ENCODE results near the gene CFAP43.
A peak's percentile ranks its signal among the peaks of the same experiment; 100 is the strongest.

CFAP43 gene

DNA sequence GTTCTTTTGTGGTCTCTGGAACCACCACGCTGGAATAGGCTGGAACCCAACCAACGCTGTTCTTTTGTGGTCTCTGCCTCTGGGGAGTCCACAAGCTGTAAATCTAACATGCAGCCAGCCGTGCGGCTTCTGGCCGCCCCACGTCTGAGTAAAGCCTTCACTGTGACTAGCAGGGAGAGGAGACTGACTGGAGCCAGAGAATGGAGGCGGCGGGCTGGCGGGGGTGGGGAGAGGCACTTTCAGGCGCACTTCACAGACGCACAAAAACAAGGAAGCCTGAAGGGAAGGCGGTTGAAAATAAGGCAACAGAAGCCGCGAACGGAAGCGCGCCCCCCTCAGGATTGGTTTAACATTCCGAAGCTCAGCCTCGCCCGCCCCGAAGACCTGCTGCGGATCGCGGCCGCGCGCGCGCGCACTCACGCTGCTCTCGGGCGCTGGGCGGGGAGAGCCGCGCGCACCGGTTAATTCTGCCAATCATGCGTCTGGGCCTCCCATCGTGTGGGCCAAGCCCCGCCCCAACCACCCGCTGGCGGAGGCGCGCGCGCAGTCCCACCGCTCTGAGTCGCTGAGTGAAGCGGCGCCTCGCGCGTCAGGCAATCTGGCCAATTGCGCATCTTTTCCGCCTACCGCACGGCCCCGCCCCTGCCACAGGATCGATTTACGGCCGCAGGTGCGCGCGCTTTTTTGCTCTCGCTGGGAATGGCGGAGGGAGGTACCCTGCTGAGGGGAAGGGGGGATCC, 110.5 kb downstream of the CFAP43 start, which contains the start of gene SFR1:
TSS of gene SFR1 (plus strand) at position 687 of the 740 bp plus-strand sequence. CDS start at position 700, 13 bp downstream.
- peak; percentile 90 for ATAC-seq
- TF ChIP-seq, protein P1, sequence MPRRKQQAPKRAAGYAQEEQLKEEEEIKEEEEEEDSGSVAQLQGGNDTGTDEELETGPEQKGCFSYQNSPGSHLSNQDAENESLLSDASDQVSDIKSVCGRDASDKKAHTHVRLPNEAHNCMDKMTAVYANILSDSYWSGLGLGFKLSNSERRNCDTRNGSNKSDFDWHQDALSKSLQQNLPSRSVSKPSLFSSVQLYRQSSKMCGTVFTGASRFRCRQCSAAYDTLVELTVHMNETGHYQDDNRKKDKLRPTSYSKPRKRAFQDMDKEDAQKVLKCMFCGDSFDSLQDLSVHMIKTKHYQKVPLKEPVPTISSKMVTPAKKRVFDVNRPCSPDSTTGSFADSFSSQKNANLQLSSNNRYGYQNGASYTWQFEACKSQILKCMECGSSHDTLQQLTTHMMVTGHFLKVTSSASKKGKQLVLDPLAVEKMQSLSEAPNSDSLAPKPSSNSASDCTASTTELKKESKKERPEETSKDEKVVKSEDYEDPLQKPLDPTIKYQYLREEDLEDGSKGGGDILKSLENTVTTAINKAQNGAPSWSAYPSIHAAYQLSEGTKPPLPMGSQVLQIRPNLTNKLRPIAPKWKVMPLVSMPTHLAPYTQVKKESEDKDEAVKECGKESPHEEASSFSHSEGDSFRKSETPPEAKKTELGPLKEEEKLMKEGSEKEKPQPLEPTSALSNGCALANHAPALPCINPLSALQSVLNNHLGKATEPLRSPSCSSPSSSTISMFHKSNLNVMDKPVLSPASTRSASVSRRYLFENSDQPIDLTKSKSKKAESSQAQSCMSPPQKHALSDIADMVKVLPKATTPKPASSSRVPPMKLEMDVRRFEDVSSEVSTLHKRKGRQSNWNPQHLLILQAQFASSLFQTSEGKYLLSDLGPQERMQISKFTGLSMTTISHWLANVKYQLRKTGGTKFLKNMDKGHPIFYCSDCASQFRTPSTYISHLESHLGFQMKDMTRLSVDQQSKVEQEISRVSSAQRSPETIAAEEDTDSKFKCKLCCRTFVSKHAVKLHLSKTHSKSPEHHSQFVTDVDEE (CRISPR knock-in tag; IDR thresholded peaks at IDR 0.05), result no peak
- TF ChIP-seq PPARA (CRISPR knock-in tag; IDR thresholded peaks at IDR 0.05; ENCODE audit: borderline replicate concordance) (no peak), ZNF70 (CRISPR knock-in tag; IDR thresholded peaks at IDR 0.05) (no peak), CSDC2 (CRISPR knock-in tag; IDR thresholded peaks at IDR 0.05) (no peak), ZFP3 (CRISPR knock-in tag; IDR thresholded peaks at IDR 0.05) (0 out of 2 replicates have a peak, but pooled peaks have one; percentile 13), ZC3H10 (CRISPR knock-in tag; IDR thresholded peaks at IDR 0.05) (no peak), TCF4 (CRISPR knock-in tag; IDR thresholded peaks at IDR 0.05; ENCODE audit: borderline replicate concordance) (no peak)
- TF ChIP-seq, protein P2, sequence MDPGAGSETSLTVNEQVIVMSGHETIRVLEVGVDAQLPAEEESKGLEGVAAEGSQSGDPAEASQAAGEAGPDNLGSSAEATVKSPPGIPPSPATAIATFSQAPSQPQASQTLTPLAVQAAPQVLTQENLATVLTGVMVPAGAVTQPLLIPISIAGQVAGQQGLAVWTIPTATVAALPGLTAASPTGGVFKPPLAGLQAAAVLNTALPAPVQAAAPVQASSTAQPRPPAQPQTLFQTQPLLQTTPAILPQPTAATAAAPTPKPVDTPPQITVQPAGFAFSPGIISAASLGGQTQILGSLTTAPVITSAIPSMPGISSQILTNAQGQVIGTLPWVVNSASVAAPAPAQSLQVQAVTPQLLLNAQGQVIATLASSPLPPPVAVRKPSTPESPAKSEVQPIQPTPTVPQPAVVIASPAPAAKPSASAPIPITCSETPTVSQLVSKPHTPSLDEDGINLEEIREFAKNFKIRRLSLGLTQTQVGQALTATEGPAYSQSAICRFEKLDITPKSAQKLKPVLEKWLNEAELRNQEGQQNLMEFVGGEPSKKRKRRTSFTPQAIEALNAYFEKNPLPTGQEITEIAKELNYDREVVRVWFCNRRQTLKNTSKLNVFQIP (CRISPR knock-in tag; IDR thresholded peaks at IDR 0.05; ENCODE audit: borderline replicate concordance, low read depth), result no peak

DNA sequence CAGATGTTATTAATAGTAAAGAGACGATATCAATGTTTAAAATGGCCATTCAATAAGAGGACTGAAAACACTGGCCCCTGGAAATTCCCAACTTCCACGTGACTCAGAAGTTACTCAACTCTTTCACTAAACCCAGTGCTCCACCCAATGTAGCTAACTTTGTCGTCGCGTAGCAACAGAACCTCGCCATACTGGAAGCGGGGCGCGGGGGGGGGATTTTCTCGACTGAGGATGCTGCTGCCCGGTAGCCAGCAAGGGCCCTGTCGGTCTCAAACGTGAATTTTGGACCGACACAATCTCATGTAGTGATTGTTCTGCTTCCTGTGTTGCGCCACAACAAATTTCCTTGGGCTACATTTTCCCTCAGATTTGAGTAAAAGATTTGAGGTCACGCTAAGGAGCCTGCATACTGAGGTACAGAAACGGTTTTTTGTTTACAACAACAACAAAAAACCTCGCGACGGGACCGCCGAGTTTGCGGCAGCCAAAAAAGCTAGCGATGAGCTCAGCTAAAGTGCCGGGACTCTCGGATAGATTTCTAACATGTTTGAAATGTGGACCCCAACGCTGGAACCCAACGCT, 111.2 kb downstream of the CFAP43 start:
- no peak for TF ChIP-seq ZNF565 (CRISPR knock-in tag; conservative IDR thresholded peaks at IDR 0.05; ENCODE audit: low read depth)
- TF ChIP-seq, protein P3, sequence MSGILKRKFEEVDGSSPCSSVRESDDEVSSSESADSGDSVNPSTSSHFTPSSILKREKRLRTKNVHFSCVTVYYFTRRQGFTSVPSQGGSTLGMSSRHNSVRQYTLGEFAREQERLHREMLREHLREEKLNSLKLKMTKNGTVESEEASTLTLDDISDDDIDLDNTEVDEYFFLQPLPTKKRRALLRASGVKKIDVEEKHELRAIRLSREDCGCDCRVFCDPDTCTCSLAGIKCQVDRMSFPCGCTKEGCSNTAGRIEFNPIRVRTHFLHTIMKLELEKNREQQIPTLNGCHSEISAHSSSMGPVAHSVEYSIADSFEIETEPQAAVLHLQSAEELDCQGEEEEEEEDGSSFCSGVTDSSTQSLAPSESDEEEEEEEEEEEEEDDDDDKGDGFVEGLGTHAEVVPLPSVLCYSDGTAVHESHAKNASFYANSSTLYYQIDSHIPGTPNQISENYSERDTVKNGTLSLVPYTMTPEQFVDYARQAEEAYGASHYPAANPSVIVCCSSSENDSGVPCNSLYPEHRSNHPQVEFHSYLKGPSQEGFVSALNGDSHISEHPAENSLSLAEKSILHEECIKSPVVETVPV (CRISPR knock-in tag; IDR thresholded peaks at IDR 0.05), result no peak
- TF ChIP-seq PPARA (CRISPR knock-in tag; IDR thresholded peaks at IDR 0.05; ENCODE audit: borderline replicate concordance), result no peak
- TF ChIP-seq, protein P2 (CRISPR knock-in tag; IDR thresholded peaks at IDR 0.05; ENCODE audit: borderline replicate concordance, low read depth), result no peak
- TF ChIP-seq, protein P4, sequence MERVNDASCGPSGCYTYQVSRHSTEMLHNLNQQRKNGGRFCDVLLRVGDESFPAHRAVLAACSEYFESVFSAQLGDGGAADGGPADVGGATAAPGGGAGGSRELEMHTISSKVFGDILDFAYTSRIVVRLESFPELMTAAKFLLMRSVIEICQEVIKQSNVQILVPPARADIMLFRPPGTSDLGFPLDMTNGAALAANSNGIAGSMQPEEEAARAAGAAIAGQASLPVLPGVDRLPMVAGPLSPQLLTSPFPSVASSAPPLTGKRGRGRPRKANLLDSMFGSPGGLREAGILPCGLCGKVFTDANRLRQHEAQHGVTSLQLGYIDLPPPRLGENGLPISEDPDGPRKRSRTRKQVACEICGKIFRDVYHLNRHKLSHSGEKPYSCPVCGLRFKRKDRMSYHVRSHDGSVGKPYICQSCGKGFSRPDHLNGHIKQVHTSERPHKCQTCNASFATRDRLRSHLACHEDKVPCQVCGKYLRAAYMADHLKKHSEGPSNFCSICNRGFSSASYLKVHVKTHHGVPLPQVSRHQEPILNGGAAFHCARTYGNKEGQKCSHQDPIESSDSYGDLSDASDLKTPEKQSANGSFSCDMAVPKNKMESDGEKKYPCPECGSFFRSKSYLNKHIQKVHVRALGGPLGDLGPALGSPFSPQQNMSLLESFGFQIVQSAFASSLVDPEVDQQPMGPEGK (CRISPR knock-in tag; IDR thresholded peaks at IDR 0.05; ENCODE audit: borderline replicate concordance), result peak; percentile 82; the same call in 1 of the 2 replicates
- TF ChIP-seq ZFP30 (CRISPR knock-in tag; IDR thresholded peaks at IDR 0.05), result no peak
- TF ChIP-seq RARB (CRISPR knock-in tag; IDR thresholded peaks at IDR 0.05), result no peak
- peak; percentile 76 for ATAC-seq

DNA sequence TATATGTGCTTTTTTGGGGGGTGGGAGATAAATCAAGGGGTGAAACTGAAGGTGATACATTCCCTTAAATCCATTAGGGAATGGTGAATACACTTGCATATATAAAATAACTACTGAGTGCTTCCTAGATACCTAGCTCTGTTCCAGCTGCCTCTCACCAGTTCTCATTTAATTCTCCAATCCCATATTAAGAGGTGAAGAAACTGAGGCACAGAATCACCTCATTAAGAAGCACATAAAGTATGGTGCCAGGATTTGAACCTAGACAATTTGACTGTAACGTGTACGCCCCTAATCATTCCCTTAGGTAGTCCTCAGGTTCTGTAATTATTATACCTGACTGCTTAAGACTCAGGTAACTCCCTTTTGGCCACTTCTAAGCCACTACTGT, 111.7 kb downstream of the CFAP43 start:
- no peak for ATAC-seq
- TF ChIP-seq ISL1 (CRISPR knock-in tag; IDR thresholded peaks at IDR 0.05) (no peak), CSDC2 (CRISPR knock-in tag; IDR thresholded peaks at IDR 0.05) (0 out of 2 replicates have a peak, but pooled peaks have one; percentile 21)

DNA sequence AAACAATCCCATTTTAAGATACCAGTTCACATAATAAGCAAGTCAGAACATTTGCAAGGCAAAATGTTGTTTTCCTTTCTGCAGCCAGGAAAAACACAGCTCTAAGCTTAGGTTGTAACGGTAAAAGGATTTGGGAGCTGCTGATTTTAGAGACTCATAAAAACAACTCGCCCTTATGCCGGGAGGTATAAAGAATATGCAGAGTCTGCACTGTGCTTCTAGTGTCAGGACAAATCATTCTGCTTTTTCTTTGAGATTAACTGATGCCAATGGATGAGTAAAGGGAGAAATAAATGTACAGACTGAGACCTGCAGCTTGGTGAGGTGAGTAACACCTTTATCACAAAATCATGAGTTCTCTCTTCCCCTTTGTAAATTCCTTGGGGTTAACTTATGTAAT, 112.2 kb downstream of the CFAP43 start:
- no peak for TF ChIP-seq TCF4 (CRISPR knock-in tag; IDR thresholded peaks at IDR 0.05; ENCODE audit: borderline replicate concordance)
- no peak for TF ChIP-seq SNAI2 (CRISPR knock-in tag; IDR thresholded peaks at IDR 0.05)
- TF ChIP-seq, protein P1 (CRISPR knock-in tag; IDR thresholded peaks at IDR 0.05), result no peak
- TF ChIP-seq ZFP30 (CRISPR knock-in tag; IDR thresholded peaks at IDR 0.05), result no peak
- no peak for TF ChIP-seq ZNF8 (CRISPR knock-in tag; IDR thresholded peaks at IDR 0.05)
- no peak for TF ChIP-seq BACH2 (CRISPR knock-in tag; IDR thresholded peaks at IDR 0.05; ENCODE audit: borderline replicate concordance)
- TF ChIP-seq, protein P2 (CRISPR knock-in tag; IDR thresholded peaks at IDR 0.05; ENCODE audit: borderline replicate concordance, low read depth), result no peak
- no peak for ATAC-seq
